B cell (primary cell): ENCODE results near the gene CEP85L. TPM values are rescaled to one million over a fixed set of nuclear protein-coding genes. Genes with fewer than 3 reads are reported as not detected.
A peak's percentile ranks its signal among the peaks of the same experiment; 100 is the strongest.

Experiments used
- ATAC-seq: fragments of 200-7000 bp; cut with Tn5 transposase; one replicate; pipeline ENCODE4 v1.10.0; 2021; ENCODE audit warnings: low read depth, mild to moderate bottlenecking, moderate number of reproducible peaks, moderate library complexity
- CTCF ChIA-PET: fragments of 350-600 bp; sonication (Branson Sonifier 250); formaldehyde crosslinking; loops from one replicate; lab custom pipeline; 2021; ENCODE audit warnings: antibody characterized with exemption, inconsistent platforms; lab: Charles Lee
- POLR2A ChIA-PET: fragments of 350-600 bp; sonication (Branson Sonifier 250); formaldehyde crosslinking; loops from one replicate; lab custom pipeline; 2021; ENCODE audit warnings: antibody characterized with exemption; lab: Charles Lee
- DNase-seq: peaks from one replicate; pipeline ENCODE4 v3.0.0; 2013
- H2AFZ ChIP-seq: 2 replicates; pipeline ENCODE4 v1.6.1; 2012; ENCODE audit warnings: mild to moderate bottlenecking, low read depth, low read length; ENCODE audit not compliant: insufficient read depth, poor library complexity, severe bottlenecking
- H3K27ac ChIP-seq, 2 donors: 1 replicate in 1 of 2; 2 replicates in 1 of 2; pipeline ENCODE4 v1.5.1; 2012 to 2013; ENCODE audit warnings: low read length in 2 of 2, mild to moderate bottlenecking in 2 of 2, moderate library complexity in 1 of 2
- H3K27me3 ChIP-seq, 4 experiments: fragments of 200-600 bp in 1 of 4; sonication (generic) in 1 of 4; replicated peaks in 1 of 4; 1 replicate in 2 of 4; 2 replicates in 2 of 4; pipeline versions ENCODE4 v1.6.1 to v1.7.0; 2013 to 2016; ENCODE audit warnings: low read length in 3 of 4, mild to moderate bottlenecking in 2 of 4, mixed read lengths in 1 of 4, moderate library complexity in 1 of 4; ENCODE audit not compliant: insufficient read depth in 4 of 4, control insufficient read depth in 3 of 4; ENCODE audit errors: control extremely low read depth in 1 of 4
- H3K36me3 ChIP-seq, 2 experiments: replicated peaks in 1 of 2; 1 replicate in 1 of 2; 2 replicates in 1 of 2; pipeline versions ENCODE4 v1.6.1 to v1.7.1; 2013; ENCODE audit warnings: low read length in 1 of 2; ENCODE audit not compliant: insufficient read depth in 2 of 2, control insufficient read depth in 1 of 2; ENCODE audit errors: control extremely low read depth in 1 of 2, extremely low read depth in 1 of 2
- H3K4me1 ChIP-seq, 2 donors: fragments of 200-600 bp in 1 of 2; sonication (generic) in 1 of 2; 1 replicate in 1 of 2; 2 replicates in 1 of 2; pipeline versions ENCODE4 v1.5.1 to v1.6.1; 2013 to 2017; ENCODE audit warnings: low read length in 2 of 2; ENCODE audit not compliant: control insufficient read depth in 2 of 2, insufficient read depth in 2 of 2
- H3K4me2 ChIP-seq: replicated peaks from 2 replicates; pipeline ENCODE3; 2012; ENCODE audit warnings: mild to moderate bottlenecking, low read depth, low read length; ENCODE audit not compliant: poor library complexity, severe bottlenecking
- H3K4me3 ChIP-seq, 5 experiments: fragments of 200-600 bp in 1 of 5; sonication (generic) in 1 of 5; 1 replicate in 3 of 5; 2 replicates in 2 of 5; pipeline versions ENCODE4 v1.5.1 to v1.7.0; 2011 to 2016; ENCODE audit warnings: low read length in 4 of 5, mild to moderate bottlenecking in 4 of 5, low read depth in 2 of 5, control low read depth in 1 of 5, moderate library complexity in 1 of 5; ENCODE audit not compliant: insufficient read depth in 1 of 5; ENCODE audit errors: control extremely low read depth in 1 of 5, extremely low read depth in 1 of 5
- H3K79me2 ChIP-seq: fragments of 200-600 bp; sonication (generic); one replicate; pipeline ENCODE4 v1.6.0; 2016; ENCODE audit warnings: low read length; ENCODE audit not compliant: control insufficient read depth, insufficient read depth
- H3K9ac ChIP-seq: fragments of 200-600 bp; sonication (generic); 2 replicates; pipeline ENCODE4 v1.6.1; 2017; ENCODE audit warnings: mild to moderate bottlenecking, low read length, moderate library complexity
- H3K9me3 ChIP-seq, 3 donors: one replicate each; pipeline versions ENCODE4 v1.6.1 to v1.7.1; 2013; ENCODE audit warnings: low read length in 2 of 3; ENCODE audit not compliant: control insufficient read depth in 2 of 3, insufficient read depth in 1 of 3; ENCODE audit errors: control extremely low read depth in 1 of 3
- H4K20me1 ChIP-seq: 2 replicates; pipeline ENCODE4 v1.6.0; 2012; ENCODE audit warnings: mild to moderate bottlenecking, low read length; ENCODE audit not compliant: insufficient read depth, control insufficient read depth, poor library complexity, severe bottlenecking
- H3K27ac Mint-ChIP-seq: one replicate; pipeline ENCODE4 v1.8.0; 2021; ENCODE audit warnings: mixed read lengths
- H3K27me3 Mint-ChIP-seq: one replicate; pipeline ENCODE4 v1.8.0; 2021; ENCODE audit warnings: mixed read lengths
- H3K4me1 Mint-ChIP-seq: one replicate; pipeline ENCODE4 v1.8.0; 2021; ENCODE audit warnings: mixed read lengths
- H3K4me3 Mint-ChIP-seq: one replicate; pipeline ENCODE4 v1.8.0; 2021; ENCODE audit warnings: mixed read lengths
- H3K9me3 Mint-ChIP-seq: one replicate; pipeline ENCODE4 v1.8.0; 2022; ENCODE audit warnings: mixed read lengths; ENCODE audit not compliant: insufficient read depth
- EZH2 ChIP-seq: IDR thresholded peaks from 2 replicates; pipeline ENCODE4 v1.6.1; 2012; ENCODE audit warnings: borderline replicate concordance, low read depth, mild to moderate bottlenecking, moderate library complexity, low read length; ENCODE audit not compliant: insufficient read depth, poor library complexity, severe bottlenecking
- WGBS: methylation state at CpG from one replicate; pipeline ENCODE4 v1.1.5; 2013; ENCODE audit warnings: missing lambda C conversion rate; ENCODE audit not compliant: insufficient coverage; 5-methylcytosine and 5-hydroxymethylcytosine counted together
- intact Hi-C: fragments of 100-400 bp; cut with micrococcal nuclease; formaldehyde crosslinking; loops from one replicate; pipeline ENCODE4 v1.10.0; 2022
- polyA plus RNA-seq: library from polyadenylated mRNA; depleted of rRNA; stranded (reverse); fragments of >200 nt; gene quantifications from 2 replicates; pipeline ENCODE4 v1.2.3, GENCODE V29; 2012
- total RNA-seq, 2 donors: library from RNA; stranded (reverse); fragments of 120-200 nt in 1 of 2; gene quantifications; 1 replicate in 1 of 2; 2 replicates in 1 of 2; pipeline versions ENCODE4 v1.2.3 to v1.2.4, GENCODE V29; 2013 to 2022
- TF ChIP-seq, protein P1 (sequence below): fragments of 200-600 bp; IDR thresholded peaks from one replicate; pipeline ENCODE4 v1.8.0; 2022; ENCODE audit warnings: antibody characterized with exemption, mild to moderate bottlenecking

The CEP85L gene
- total and polyA plus RNA-seq, 2 donors (not counting 1 experiment from before 2014, with no cell fraction given): 7.6 to 32.1 TPM

GRCh38 chr6:118652051-118652615 is 742 bp upstream of the CEP85L start:
- CTCF ChIA-PET: interaction anchor here (0.6 to 2.4 kb wide), 5 partner anchors 27 to 124 kb away, joined by 3 to 13 read pairs (median 4); no protein-coding TSS in a partner anchor
- POLR2A ChIA-PET: interaction anchor here (0.9 to 2.2 kb wide), 5 partner anchors 54 to 283 kb away, joined by 3 to 19 read pairs (median 4); partner anchors contain the start of genes ASF1A and MCM9
- Histone ChIP-seq H3K27ac (peak overlapping the region; percentile 68 to 86), H3K4me2 (peak overlapping the region; percentile 95), H2AFZ (peak overlapping the region; percentile 99), H3K9ac (peak overlapping the region; percentile 93), H4K20me1 (peaks cover 5% of the 10 kb centered on the region), H3K27me3 (no peaks in the 10 kb centered on the region), H3K79me2 (peaks cover 29% of the 10 kb centered on the region), H3K36me3 (no peaks in the 10 kb centered on the region), H3K4me3 (peak overlapping the region in 4 of 5 experiments; percentile 59 to 89 (median 79)), H3K4me1 (peaks cover 12 to 13% of the 10 kb centered on the region in 2 donors), H3K9me3 (no peaks in the 10 kb centered on the region)
- DNase-seq: no peak
- Mint-ChIP-seq H3K4me3 (peak overlapping the region; percentile 98), H3K9me3 (no peaks in the 10 kb centered on the region), H3K27me3 (no peaks in the 10 kb centered on the region), H3K27ac (peak overlapping the region; percentile 96), H3K4me1 (peaks cover 27% of the 10 kb centered on the region)
- WGBS: 73% methylated on average over 9 of the region's 20 CpGs
- TF ChIP-seq EZH2: no peak
- TF ChIP-seq, protein P1, sequence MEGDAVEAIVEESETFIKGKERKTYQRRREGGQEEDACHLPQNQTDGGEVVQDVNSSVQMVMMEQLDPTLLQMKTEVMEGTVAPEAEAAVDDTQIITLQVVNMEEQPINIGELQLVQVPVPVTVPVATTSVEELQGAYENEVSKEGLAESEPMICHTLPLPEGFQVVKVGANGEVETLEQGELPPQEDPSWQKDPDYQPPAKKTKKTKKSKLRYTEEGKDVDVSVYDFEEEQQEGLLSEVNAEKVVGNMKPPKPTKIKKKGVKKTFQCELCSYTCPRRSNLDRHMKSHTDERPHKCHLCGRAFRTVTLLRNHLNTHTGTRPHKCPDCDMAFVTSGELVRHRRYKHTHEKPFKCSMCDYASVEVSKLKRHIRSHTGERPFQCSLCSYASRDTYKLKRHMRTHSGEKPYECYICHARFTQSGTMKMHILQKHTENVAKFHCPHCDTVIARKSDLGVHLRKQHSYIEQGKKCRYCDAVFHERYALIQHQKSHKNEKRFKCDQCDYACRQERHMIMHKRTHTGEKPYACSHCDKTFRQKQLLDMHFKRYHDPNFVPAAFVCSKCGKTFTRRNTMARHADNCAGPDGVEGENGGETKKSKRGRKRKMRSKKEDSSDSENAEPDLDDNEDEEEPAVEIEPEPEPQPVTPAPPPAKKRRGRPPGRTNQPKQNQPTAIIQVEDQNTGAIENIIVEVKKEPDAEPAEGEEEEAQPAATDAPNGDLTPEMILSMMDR: no peak
- ATAC-seq: no peak
- intact Hi-C loops: loop anchor here (5.0 kb wide), 2 partner anchors 425 to 695 kb away; partner anchors contain the start of genes FAM184A and MAN1A1
